GM12874 (cell line): ENCODE results near the gene PRR29.

Experiments
- TF ChIP-seq, protein P1 (sequence below): IDR thresholded peaks from 2 replicates; pipeline ENCODE4 v1.5.1; 2011; ENCODE audit warnings: low read depth, mild to moderate bottlenecking, control low read depth, low read length, moderate library complexity; ENCODE audit not compliant: insufficient read depth

Gene PRR29

DNA sequence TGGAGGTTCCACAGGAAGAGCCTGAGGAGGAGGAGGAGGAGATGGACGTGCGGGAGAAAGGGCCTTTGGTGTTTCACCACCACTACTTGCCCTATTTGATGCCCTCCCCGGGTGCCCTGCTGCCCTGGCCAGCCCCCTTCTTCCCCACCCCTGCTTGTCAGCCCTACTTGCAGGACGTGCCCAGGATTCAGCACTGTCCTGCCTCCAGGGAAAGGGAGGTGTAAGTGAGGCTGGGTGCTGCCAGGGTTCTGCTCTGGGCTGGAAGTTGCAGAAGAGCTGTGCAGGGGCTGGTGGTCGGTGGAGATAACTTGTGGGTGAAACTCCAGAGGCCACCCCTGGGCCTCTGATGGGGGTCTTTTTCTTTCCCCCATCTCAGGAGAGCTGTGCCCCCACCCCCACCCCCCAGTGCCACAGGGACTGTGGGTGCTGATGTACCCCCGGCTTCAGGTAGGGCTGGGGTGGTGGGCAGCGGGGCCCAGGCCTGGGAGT is 3.0 kb downstream of the PRR29 start:
- TF ChIP-seq, protein P1, sequence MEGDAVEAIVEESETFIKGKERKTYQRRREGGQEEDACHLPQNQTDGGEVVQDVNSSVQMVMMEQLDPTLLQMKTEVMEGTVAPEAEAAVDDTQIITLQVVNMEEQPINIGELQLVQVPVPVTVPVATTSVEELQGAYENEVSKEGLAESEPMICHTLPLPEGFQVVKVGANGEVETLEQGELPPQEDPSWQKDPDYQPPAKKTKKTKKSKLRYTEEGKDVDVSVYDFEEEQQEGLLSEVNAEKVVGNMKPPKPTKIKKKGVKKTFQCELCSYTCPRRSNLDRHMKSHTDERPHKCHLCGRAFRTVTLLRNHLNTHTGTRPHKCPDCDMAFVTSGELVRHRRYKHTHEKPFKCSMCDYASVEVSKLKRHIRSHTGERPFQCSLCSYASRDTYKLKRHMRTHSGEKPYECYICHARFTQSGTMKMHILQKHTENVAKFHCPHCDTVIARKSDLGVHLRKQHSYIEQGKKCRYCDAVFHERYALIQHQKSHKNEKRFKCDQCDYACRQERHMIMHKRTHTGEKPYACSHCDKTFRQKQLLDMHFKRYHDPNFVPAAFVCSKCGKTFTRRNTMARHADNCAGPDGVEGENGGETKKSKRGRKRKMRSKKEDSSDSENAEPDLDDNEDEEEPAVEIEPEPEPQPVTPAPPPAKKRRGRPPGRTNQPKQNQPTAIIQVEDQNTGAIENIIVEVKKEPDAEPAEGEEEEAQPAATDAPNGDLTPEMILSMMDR = no peak

DNA sequence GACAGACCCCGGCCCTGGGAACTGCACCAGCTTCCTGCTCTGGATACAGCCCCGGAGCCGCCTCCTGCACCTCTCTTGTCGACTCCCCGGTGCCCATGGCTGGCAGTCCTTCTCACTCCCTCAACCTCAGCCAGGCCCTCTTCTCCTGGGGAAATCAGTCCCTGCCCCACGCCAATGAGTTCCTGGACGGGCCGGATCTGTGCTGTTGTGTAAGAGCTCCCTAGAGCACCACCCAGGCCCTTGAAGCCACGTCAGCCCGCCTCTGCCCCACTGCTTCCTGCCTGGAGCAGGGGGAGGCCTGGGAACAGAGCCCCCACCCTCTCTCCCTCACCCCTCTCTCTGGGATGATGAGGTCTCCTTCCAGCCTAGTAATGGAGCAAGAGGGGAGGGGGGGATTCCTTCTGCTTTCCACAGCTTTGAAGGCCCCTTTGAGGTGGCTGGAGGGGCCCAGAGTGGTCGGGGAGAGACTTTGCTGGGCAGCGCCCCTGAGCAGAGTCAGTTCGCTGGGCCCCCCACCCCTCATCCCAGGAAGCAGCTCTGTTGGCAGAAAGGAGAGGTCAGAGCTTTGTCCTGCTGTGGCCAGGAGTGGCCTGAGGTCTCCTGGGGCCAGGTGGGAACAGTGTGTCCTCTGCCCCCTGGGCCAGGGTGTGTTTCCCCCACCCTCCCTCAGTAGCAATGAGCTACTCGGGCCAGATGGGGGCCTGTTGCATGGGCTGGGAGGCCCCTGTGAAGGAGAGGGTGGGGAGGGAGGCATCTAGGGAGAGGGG is 3.8 kb downstream of the PRR29 start:
- TF ChIP-seq, protein P1 = no peak

GRCh38 chr17:64002658-64003525 is 4.7 kb downstream of the PRR29 start:
- TF ChIP-seq, protein P1 = no peak

- TF ChIP-seq, protein P1 = no peak
These were observed 5.5 kb downstream of the PRR29 start for GRCh38 chr17:64003526-64004121.

DNA sequence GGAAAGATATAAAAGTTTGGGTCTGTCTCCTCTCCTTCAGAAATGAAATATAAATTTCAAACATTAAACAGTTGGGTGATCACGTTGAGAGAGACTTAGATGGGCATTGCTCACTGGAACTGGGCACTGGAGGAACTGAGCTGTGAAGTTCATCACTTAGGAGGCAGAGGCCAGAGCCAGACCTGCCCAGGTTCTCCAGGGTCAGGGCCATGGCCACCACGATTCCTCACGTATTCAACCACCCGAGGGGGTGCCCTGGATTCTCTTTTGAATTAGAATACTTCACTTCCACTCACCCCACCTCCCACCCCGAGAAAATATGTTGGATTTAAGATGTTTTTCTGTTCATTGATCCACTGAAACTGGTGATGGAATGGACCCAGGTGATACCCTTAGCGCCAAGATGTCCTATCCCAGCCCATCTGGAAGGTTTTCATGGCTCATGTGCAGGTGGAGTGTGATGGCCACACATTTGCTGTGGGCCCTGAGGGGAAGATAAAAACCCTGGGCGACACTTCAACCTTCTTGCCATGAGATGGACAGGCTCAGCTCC is 6.1 kb downstream of the PRR29 start:
- TF ChIP-seq, protein P1 = no peak

GRCh38 chr17:64004903-64005733 is 7.0 kb downstream of the PRR29 start:
- TF ChIP-seq, protein P1 = no peak
